GM18951 (cell line): ENCODE results near the gene ENAH.

Source experiments
- POLR2A ChIP-seq: IDR thresholded peaks from 4 replicates; pipeline ENCODE4 v1.6.1; 2011; ENCODE audit warnings: mild to moderate bottlenecking; ENCODE audit not compliant: insufficient read length, insufficient read depth; ENCODE audit errors: extremely low read depth
- in situ Hi-C: fragments of 300-500 bp; cut with MboI; formaldehyde crosslinking; loops from one replicate; pipeline ENCODE4 v1.12.0; 2022; ENCODE audit warnings: low sequenced_read_pairs, mixed read lengths, inconsistent platforms; ENCODE audit not compliant: unreplicated experiment

ENAH gene

DNA sequence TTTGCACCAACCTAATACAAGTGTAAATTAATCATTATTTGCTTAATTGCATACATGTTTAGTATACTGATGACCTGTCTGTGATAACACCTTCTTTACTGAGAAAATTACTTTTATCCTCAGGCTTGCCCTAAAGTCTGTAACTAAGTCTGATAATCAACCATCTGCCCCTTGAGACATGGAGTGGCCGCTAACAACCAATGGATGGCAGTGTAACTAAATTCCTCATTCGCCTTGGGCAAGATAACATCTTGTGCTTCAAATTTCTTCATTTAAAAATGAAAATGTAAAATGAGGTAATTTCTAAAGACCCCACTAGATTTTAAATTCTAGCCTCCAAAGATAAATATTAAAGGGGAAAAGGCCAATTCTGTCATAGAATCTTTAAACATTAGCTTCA lies 85.1 kb downstream of the ENAH start:
- in situ Hi-C loops: no loop called here
- TF ChIP-seq POLR2A: no peak

DNA sequence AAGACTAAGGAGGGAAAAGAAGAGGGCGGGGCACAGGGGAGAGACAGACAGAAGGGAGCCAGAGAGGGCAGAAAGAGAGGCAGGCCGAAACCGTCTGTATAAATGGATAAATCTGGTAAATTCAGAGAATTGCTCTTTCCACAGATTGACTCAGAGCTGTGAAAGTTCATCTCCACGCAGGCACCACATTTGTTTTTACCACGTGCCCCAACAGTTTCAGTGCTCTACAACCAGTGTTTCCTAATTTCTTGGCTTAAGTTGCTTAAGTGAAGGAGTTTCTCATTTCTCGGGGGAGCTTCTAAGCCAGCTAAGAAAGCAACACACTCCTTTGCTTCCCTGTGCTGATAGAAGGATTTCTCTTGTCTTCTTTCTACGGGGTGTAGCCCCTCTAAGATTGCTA lies 87.1 kb downstream of the ENAH start:
- TF ChIP-seq POLR2A: no peak
- in situ Hi-C loops: no loop called here

DNA sequence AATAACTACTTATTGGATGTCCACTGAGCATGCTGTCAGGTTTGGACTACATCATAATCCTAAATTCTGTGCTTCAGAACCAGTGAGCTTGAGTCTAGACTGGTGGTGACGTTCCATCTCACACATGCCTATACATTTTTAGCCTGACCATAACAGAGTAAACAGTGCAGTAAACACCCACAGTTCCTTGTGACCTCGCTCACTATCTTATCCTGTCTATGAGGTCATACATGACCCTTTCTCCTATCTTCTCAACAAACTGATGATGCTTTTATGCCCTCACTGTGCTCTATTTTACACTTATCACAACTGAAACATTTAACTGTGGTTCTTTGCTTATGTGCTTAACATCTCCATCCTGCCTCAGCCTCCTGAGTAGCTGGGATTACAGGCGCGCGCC lies 91.2 kb downstream of the ENAH start:
- no peak for TF ChIP-seq POLR2A
- in situ Hi-C loops: no loop called here

DNA sequence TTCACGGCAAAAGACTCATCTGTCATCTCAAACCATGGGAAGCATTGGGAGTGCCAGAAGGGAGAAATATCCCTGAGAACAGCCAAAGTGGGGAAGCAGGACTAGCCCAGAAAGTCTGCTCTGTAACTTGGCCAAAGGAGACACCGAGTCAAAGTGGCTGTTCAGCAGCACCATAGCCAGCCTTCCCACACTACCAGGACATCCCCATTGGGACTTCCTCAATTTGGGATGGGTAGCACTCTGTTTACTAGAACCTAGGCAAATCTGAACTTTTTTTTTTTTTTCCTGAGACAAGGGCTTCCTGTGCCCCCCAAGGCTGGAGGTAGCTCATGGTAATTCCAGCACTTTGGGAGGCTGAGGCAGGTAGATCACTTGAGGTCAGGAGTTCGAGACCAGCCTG lies 93.0 kb downstream of the ENAH start:
- in situ Hi-C loops: no loop called here
- no peak for TF ChIP-seq POLR2A

DNA sequence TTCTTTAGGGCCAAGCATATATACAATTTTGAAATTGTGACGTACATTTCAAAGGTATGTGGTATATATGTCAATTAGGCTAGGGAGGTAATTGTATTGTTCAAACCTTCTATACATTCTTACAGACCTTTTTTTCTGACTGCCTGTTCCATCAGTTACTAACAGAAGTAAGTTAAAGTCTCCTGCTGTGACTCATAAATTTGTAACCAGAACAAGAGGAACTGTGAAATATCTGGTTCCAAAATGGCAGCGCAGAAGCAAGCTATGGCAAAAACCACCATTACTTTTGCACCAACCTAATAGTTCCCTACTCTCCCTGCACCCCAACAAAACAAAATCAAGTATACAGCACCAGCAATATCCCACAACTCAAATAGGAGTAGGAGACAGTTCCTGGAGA lies 93.6 kb downstream of the ENAH start:
- no peak for TF ChIP-seq POLR2A

DNA sequence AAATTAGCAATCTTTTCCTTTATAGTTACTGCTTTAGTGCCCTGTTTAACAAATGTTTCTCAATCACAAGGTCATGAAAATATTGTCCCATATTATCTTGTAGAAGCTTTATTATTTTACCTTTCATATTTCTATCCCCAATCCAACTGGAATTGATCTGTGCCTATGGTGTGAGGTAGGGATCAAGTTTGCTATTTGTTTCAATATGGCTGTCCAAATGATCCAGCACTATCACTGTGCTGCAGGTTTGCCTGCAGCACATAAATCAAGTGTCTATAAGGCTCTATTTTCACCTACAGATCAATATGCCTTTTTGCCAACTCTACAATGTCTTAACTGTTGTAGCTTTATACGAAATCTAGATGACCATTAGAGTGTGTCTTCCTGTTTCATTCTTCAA lies 96.2 kb downstream of the ENAH start:
- in situ Hi-C loops: no loop called here
- TF ChIP-seq POLR2A: no peak

More for the DNA sequence above, 93.6 kb downstream of the ENAH start:
- in situ Hi-C loops: no loop called here

DNA sequence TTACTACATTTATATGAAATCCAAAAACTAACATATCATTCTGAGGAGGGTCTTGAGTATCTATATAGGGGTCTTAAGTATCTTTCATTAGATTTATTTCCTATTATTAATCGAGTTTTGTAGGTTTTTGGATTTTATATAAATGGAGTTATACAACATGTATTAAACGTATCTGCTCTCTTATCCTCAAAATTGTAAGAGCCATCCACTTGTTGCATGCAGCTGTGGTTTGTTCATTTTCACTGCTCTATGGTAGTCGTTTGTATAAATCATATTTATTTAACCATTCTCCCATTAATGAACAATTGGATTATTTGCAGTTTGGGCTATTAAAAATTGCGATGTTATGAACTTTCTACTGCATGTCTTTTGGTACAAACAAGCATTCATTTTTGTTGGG lies 97.1 kb downstream of the ENAH start:
- TF ChIP-seq POLR2A: no peak
- in situ Hi-C loops: no loop called here

DNA sequence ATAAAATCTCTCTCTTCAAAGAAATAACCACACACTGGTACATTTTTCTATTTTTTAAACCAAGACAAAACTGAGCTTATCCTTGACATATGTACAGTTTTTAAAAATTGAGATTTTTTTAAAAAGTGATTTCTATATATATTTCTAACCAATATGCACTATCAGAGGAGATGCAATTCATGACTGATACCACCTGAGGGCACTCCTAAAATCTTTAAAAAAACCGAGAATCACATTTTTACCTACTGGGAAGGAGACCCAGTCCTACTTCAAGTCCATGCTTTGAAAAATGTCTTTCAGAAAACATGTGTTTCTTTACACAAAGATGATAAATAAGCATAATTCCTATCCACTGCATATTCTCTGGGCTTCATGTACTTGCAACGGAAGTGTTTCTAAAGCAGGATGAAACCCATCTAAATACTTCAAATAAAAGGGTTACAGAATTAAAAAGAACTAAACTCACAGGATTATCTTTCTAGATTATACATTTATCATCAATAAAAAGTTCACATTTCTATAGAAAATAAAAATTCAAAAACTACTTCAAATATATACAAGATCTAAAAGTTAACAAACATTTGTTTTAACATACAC lies 98.6 kb downstream of the ENAH start:
- in situ Hi-C loops: no loop called here
- TF ChIP-seq POLR2A: no peak

DNA sequence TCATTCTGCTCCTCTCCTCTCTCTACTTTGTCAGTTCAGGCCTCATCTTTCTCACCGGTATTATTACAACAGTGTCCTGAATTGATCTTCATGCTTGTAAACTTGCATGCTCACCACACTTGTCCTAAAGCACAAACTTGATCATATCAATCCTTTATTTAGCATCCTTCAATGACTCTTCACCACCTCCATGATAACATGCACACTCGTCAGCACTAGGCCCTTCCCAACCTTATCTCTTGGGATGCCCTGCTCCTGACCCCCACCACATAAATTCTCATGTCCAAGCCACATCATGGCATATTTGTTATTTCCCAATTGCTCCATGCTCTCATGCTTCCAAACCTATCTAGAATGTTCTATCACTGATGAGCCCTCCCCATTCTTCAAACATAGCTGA lies 103.1 kb downstream of the ENAH start:
- in situ Hi-C loops: no loop called here
- no peak for TF ChIP-seq POLR2A

DNA sequence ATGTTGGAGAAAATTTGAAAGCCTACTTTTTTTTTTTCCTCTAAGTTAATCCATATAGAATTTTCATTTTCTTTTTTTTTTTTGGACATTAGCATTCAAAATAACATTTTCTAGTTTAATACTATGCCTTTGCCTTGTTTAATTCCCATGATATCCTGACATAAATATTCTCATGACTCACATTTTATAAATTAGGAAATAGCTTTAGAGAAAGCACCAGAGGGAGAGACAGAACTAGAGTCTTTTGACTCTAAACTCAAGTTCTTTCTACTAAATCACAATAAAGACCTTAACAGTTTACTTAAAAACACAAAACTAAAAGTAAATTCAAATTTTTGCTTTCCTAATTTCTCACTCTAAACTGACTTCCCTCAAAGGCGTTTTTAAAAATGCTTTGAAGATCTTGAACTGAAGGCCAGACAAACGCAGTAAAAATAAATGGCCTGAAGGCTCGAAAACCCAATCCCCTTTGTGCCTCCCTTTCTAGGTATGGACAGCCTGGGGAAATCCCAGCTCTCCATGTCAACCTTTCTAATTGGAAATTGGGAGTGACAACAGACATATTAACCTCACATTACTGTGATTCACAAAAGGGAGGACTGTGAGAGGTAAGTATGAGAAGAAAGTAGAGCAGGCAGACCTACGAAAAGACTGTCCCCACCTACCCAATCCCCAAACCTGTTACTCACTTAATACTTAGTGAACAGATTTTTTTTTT lies 104.6 kb downstream of the ENAH start:
- no peak for TF ChIP-seq POLR2A
- in situ Hi-C loops: no loop called here

DNA sequence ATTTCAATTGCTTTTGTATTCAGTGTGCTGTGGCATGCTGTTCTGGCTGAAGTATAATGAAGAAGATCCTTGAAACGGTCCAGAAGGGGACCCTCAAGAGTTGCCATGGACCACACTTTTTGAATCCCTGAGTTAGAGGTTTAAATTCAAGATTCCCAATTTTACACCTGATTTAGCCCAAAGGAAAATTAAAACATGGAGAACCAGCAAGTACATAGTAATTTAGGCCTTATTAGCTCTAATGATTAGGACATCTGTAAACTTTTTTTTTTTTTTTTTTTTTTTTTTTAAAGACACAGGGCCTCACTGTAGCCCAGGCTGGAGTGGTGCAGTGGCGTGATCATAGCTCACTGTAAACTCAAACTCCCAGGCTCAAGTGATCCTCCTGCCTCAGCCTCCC lies 107.3 kb downstream of the ENAH start:
- TF ChIP-seq POLR2A: no peak
- in situ Hi-C loops: no loop called here

DNA sequence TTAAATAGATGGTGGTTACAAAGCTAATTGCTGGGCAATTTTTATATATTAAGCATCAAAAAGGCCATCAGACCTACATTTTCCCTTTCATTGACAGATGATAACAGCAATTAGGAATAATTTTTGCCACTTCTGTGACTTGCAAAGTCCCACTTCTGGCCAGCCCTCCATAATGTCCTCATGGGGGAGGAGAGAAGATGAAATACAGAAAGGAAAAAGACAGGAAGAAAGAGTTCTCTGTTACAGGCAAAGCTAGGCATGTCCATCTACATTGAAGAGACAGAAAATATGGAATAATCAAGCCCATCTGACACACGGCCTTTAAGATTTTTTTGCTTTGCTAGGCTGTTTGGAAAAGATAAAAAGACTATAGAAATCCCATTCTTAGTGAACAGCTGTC lies 108.0 kb downstream of the ENAH start:
- no peak for TF ChIP-seq POLR2A
- in situ Hi-C loops: no loop called here

DNA sequence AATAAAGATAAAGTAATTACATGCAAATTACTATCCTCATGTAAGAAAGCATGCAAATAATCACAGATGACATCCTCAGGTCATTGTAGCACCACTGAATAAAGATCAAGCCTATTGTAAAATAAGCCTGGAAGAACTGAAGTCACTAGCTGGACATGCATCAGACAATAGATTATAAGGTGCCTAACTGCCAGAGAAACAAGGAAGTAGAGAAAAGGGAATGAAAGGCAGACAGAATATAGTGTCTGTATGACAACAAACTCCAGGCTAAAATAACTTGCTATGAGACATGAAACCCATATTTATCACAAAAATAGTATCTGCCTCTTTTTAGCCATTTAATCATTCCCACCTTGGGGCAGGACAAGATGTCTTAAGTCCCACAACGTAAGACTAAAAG lies 108.7 kb downstream of the ENAH start:
- in situ Hi-C loops: no loop called here
- no peak for TF ChIP-seq POLR2A

DNA sequence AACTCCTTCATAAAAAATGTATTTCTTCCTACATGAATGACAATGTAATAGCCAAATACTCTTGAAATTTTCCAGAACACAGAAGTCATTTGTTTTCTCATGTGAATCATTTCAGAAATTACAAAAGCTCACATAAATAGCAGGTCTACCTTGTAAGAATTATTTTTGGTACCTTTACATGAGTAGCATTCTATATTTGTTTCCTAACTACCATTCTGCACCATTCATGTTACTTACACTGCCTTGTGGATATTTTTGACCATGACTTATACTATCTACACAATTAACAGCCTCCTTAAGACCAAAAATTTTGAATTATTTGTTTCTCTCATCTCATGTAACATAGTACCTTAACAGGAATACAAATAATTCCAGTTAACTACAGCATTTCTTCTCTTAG lies 109.6 kb downstream of the ENAH start:
- in situ Hi-C loops: no loop called here
- no peak for TF ChIP-seq POLR2A
